Measurements from ENCODE around the gene UCHL3. TPM values are rescaled to one million over a fixed set of nuclear protein-coding genes. Genes with fewer than 3 reads are reported as not detected.

Gene UCHL3
- polyA plus RNA-seq, 2 of the 4 experiments (the other 2 are of a cell fraction), result 46.6 to 60.7 TPM

- no peak for FAIRE-seq
- no peak for ATAC-seq
- Histone ChIP-seq H3K4me3 (no peak overlapping the region), H3K27ac (no peak overlapping the region), H3K4me1 (peaks cover 14% of the 10 kb centered on the region; the same call in 2 of the 3 replicates), H3K9me3 (no peaks in the 10 kb centered on the region), H3K4me2 (no peak overlapping the region)
- TF ChIP-seq EHMT2 (IDR thresholded peaks at IDR 0.05; ENCODE audit: low read depth) (no peak), HOXB5 (CRISPR knock-in tag; IDR thresholded peaks at IDR 0.05) (no peak)
- TF ChIP-seq, protein P1, sequence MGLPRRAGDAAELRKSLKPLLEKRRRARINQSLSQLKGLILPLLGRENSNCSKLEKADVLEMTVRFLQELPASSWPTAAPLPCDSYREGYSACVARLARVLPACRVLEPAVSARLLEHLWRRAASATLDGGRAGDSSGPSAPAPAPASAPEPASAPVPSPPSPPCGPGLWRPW (IDR thresholded peaks at IDR 0.05), result no peak
- POLR2A ChIA-PET, result no interaction called here
- no peak for DNase-seq (ENCODE audit: low read depth in 1 of 2, low spot score in 1 of 2)
- WGBS (ENCODE audit: missing lambda C conversion rate), result 97% methylated on average over 1 of the region's 1 CpG
- CTCF ChIA-PET, result interaction anchor here (0.8 kb wide), 1 partner anchor 72 kb away, joined by 3 read pairs; the partner anchor contains the start of gene TBC1D4
Measured at GRCh38 chr13:75554464-75554863, 4.9 kb downstream of the UCHL3 start.

- peaks cover 18% of the 10 kb centered on the region; the same call in 2 of the 3 replicates for H3K4me1 ChIP-seq
- no peaks in the 10 kb centered on the region for H3K9me3 ChIP-seq
- H3K4me3 ChIP-seq, result no peak overlapping the region
- H3K4me2 ChIP-seq, result no peak overlapping the region
- no peak overlapping the region for H3K27ac ChIP-seq
- FAIRE-seq (no peak), ATAC-seq (no peak), DNase-seq (ENCODE audit: low read depth in 1 of 2, low spot score in 1 of 2) (no peak)
- ChIA-PET POLR2A (no interaction called here), CTCF (interaction anchor here (0.8 kb wide), 1 partner anchor 73 kb away, joined by 3 read pairs; the partner anchor contains the start of gene TBC1D4)
- WGBS (ENCODE audit: missing lambda C conversion rate), result 92% methylated on average over 3 of the region's 3 CpGs
- TF ChIP-seq, protein P2, sequence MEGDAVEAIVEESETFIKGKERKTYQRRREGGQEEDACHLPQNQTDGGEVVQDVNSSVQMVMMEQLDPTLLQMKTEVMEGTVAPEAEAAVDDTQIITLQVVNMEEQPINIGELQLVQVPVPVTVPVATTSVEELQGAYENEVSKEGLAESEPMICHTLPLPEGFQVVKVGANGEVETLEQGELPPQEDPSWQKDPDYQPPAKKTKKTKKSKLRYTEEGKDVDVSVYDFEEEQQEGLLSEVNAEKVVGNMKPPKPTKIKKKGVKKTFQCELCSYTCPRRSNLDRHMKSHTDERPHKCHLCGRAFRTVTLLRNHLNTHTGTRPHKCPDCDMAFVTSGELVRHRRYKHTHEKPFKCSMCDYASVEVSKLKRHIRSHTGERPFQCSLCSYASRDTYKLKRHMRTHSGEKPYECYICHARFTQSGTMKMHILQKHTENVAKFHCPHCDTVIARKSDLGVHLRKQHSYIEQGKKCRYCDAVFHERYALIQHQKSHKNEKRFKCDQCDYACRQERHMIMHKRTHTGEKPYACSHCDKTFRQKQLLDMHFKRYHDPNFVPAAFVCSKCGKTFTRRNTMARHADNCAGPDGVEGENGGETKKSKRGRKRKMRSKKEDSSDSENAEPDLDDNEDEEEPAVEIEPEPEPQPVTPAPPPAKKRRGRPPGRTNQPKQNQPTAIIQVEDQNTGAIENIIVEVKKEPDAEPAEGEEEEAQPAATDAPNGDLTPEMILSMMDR (IDR thresholded peaks at IDR 0.05), result no peak
- TF ChIP-seq NR3C1 (IDR thresholded peaks at IDR 0.05) (no peak), EHF (CRISPR knock-in tag; IDR thresholded peaks at IDR 0.05) (no peak), ESRRA (IDR thresholded peaks at IDR 0.05; ENCODE audit: borderline replicate concordance, low read length) (no peak), HEYL (CRISPR knock-in tag; IDR thresholded peaks at IDR 0.05) (no peak), CBX8 (IDR thresholded peaks at IDR 0.05) (no peak), TP53 (CRISPR knock-in tag; IDR thresholded peaks at IDR 0.05) (no peak), BCL3 (IDR thresholded peaks at IDR 0.05) (no peak), CHD4 (IDR thresholded peaks at IDR 0.05; ENCODE audit: borderline replicate concordance) (no peak), RCOR1 (IDR thresholded peaks at IDR 0.05; ENCODE audit: low read depth, low read length) (no peak), FOSB (CRISPR knock-in tag; IDR thresholded peaks at IDR 0.05) (no peak), BHLHE40 (IDR thresholded peaks at IDR 0.05; ENCODE audit: low read depth, low read length) (no peak)
Measured at GRCh38 chr13:75554981-75555380, 5.4 kb downstream of the UCHL3 start.

- ATAC-seq (no peak), FAIRE-seq (no peak), DNase-seq (ENCODE audit: low read depth in 1 of 2, low spot score in 1 of 2) (no peak)
- CTCF ChIA-PET, result no interaction called here
- Histone ChIP-seq H3K27ac (no peak overlapping the region), H3K4me2 (no peak overlapping the region), H3K4me1 (peaks cover 13% of the 10 kb centered on the region; the same call in 2 of the 3 replicates), H3K9me3 (no peaks in the 10 kb centered on the region), H3K4me3 (no peak overlapping the region)
- WGBS (ENCODE audit: missing lambda C conversion rate), result 70% methylated on average over 1 of the region's 1 CpG
- POLR2A ChIA-PET, result no interaction called here
- TF ChIP-seq ATOH8 (CRISPR knock-in tag; IDR thresholded peaks at IDR 0.05; ENCODE audit: low read depth) (no peak), ZFP36 (IDR thresholded peaks at IDR 0.05; ENCODE audit: borderline replicate concordance, partially characterized antibody) (no peak), HOXA7 (CRISPR knock-in tag; IDR thresholded peaks at IDR 0.05) (no peak), ZSCAN20 (CRISPR knock-in tag; IDR thresholded peaks at IDR 0.05) (no peak), RNF2 (IDR thresholded peaks at IDR 0.05; ENCODE audit: borderline replicate concordance, low read depth) (no peak), NFE2L2 (conservative IDR thresholded peaks at IDR 0.05; ENCODE audit: low read length) (no peak), HMGXB4 (CRISPR knock-in tag; IDR thresholded peaks at IDR 0.05; ENCODE audit: borderline replicate concordance) (no peak), BHLHE40 (IDR thresholded peaks at IDR 0.05; ENCODE audit: low read depth, low read length) (no peak), HEYL (CRISPR knock-in tag; IDR thresholded peaks at IDR 0.05) (no peak), MAZ (IDR thresholded peaks at IDR 0.05; ENCODE audit: borderline replicate concordance, low read depth, low read length) (no peak), EHMT2 (IDR thresholded peaks at IDR 0.05; ENCODE audit: low read depth) (no peak)
- TF ChIP-seq, protein P2 (IDR thresholded peaks at IDR 0.05), result no peak
Measured at GRCh38 chr13:75555836-75556235, 6.2 kb downstream of the UCHL3 start.

All from A549 (cell line).